Measurements from ENCODE around the gene SAMHD1.
"Not testable (repeated sequence)": the region's sequence is repeated elsewhere in the genome, so short reads cannot be mapped to it uniquely, and the experiment has no call there.

The SAMHD1 gene

GRCh38 chr20:36951198-36951978 is at the start of gene SAMHD1:
Gene SAMHD1 (minus strand): TSS chr20:36951708. CDS start chr20:36951643, 65 bp downstream.
- H3K36me3 ChIP-seq (ENCODE audit: control insufficient read depth, insufficient read depth, low read length): no peaks in the 10 kb centered on the region
- TF ChIP-seq, protein P1, sequence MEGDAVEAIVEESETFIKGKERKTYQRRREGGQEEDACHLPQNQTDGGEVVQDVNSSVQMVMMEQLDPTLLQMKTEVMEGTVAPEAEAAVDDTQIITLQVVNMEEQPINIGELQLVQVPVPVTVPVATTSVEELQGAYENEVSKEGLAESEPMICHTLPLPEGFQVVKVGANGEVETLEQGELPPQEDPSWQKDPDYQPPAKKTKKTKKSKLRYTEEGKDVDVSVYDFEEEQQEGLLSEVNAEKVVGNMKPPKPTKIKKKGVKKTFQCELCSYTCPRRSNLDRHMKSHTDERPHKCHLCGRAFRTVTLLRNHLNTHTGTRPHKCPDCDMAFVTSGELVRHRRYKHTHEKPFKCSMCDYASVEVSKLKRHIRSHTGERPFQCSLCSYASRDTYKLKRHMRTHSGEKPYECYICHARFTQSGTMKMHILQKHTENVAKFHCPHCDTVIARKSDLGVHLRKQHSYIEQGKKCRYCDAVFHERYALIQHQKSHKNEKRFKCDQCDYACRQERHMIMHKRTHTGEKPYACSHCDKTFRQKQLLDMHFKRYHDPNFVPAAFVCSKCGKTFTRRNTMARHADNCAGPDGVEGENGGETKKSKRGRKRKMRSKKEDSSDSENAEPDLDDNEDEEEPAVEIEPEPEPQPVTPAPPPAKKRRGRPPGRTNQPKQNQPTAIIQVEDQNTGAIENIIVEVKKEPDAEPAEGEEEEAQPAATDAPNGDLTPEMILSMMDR (IDR thresholded peaks at IDR 0.05; ENCODE audit: insufficient read depth, low read length, poor library complexity, severe bottlenecking): no peak

GRCh38 chr20:37000171-37000570 is 48.7 kb upstream of the SAMHD1 start:
- H3K36me3 ChIP-seq (ENCODE audit: control insufficient read depth, insufficient read depth, low read length); H3K4me3 ChIP-seq (replicated peaks; ENCODE audit: low read depth, low read length); DNase-seq (ENCODE audit: extremely low read depth, insufficient read length); H3K27me3 ChIP-seq (replicated peaks; ENCODE audit: control insufficient read depth, insufficient read depth, low read length): not testable (repeated sequence)

More at GRCh38 chr20:36951198-36951978, at the start of gene SAMHD1:
- Histone ChIP-seq H3K4me3 (replicated peaks; ENCODE audit: low read depth, low read length) (peak within 1 kb of the TSS; percentile 93), H3K27me3 (replicated peaks; ENCODE audit: control insufficient read depth, insufficient read depth, low read length) (no peaks in the 10 kb centered on the region)
- DNase-seq (ENCODE audit: extremely low read depth, insufficient read length): peak; percentile 98

GRCh38 chr20:36998652-36999051 is 47.1 kb upstream of the SAMHD1 start:
- Histone ChIP-seq H3K27me3 (replicated peaks; ENCODE audit: control insufficient read depth, insufficient read depth, low read length) (no peaks in the 10 kb centered on the region), H3K4me3 (replicated peaks; ENCODE audit: low read depth, low read length) (no peak overlapping the region), H3K36me3 (ENCODE audit: control insufficient read depth, insufficient read depth, low read length) (peaks cover 5% of the 10 kb centered on the region)
- no peak for DNase-seq (ENCODE audit: extremely low read depth, insufficient read length)
- TF ChIP-seq, protein P1 (IDR thresholded peaks at IDR 0.05; ENCODE audit: insufficient read depth, low read length, poor library complexity, severe bottlenecking): no peak

- TF ChIP-seq, protein P1 (IDR thresholded peaks at IDR 0.05; ENCODE audit: insufficient read depth, low read length, poor library complexity, severe bottlenecking): no peak
- Histone ChIP-seq H3K4me3 (replicated peaks; ENCODE audit: low read depth, low read length) (no peak overlapping the region), H3K36me3 (ENCODE audit: control insufficient read depth, insufficient read depth, low read length) (peaks cover 4% of the 10 kb centered on the region), H3K27me3 (replicated peaks; ENCODE audit: control insufficient read depth, insufficient read depth, low read length) (no peaks in the 10 kb centered on the region)
- no peak for DNase-seq (ENCODE audit: extremely low read depth, insufficient read length)
Measured at GRCh38 chr20:36997121-36997520, 45.6 kb upstream of the SAMHD1 start.

DNA sequence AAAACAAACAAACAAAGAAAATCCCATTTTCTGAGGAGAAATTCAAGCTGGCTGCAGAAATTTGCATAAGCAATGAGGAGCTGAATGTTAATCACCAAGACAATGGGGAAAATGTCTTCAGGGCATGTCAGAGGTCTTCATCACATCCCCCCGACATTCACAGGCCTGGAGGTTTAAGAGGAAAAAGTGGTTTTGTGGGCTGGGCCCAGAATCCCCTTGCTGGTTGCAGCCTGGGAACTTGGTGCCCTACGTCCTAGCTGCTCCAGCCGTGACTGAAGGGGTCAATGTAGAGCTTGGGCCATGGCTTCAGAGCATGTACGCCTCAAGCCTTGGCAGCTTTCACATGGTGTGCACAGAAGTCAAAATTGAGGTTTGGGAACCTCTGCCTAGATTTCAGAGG is 42.7 kb upstream of the SAMHD1 start:
- not testable (repeated sequence) for DNase-seq (ENCODE audit: extremely low read depth, insufficient read length); H3K27me3 ChIP-seq (replicated peaks; ENCODE audit: control insufficient read depth, insufficient read depth, low read length); H3K4me3 ChIP-seq (replicated peaks; ENCODE audit: low read depth, low read length); H3K36me3 ChIP-seq (ENCODE audit: control insufficient read depth, insufficient read depth, low read length)

DNA sequence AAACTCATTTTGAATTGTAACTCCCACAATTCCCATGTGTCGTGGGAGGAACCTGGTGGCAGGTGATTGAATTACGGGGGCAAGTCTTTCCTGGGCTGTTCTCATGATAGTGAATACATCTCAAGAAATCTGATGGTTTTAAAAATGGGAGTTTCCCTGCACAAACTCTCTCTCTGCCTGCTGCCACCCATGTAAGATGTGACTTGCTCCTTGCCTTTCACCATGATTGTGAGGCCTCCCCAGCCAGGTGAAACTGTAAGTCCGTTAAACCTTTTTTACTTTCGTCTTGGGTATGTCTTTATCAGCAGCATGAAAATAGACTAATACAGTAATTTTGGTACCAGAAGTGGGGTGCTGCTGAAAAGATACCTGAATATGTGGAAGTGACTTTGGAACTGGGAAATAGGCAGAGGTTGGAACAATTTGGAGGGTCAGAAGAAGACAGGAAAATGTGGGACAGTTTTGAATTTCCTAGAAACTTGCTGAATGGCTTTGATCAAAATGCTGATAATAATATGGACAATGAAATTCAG is 41.4 kb upstream of the SAMHD1 start:
- no peaks in the 10 kb centered on the region for H3K27me3 ChIP-seq (replicated peaks; ENCODE audit: control insufficient read depth, insufficient read depth, low read length)
- TF ChIP-seq, protein P1 (IDR thresholded peaks at IDR 0.05; ENCODE audit: insufficient read depth, low read length, poor library complexity, severe bottlenecking): no peak
- H3K4me3 ChIP-seq (replicated peaks; ENCODE audit: low read depth, low read length): no peak overlapping the region
- DNase-seq (ENCODE audit: extremely low read depth, insufficient read length): no peak
- peaks cover 2% of the 10 kb centered on the region; the same call in 1 of the 2 replicates for H3K36me3 ChIP-seq (ENCODE audit: control insufficient read depth, insufficient read depth, low read length)

Data from GM06990 (cell line).